ENCODE measurements around the gene COMMD1. TPM values are rescaled to one million over a fixed set of nuclear protein-coding genes. Genes with fewer than 3 reads are reported as not detected.

Gene COMMD1
- polyA plus RNA-seq, 1 donor from 2014 or later: 69.1 TPM

DNA sequence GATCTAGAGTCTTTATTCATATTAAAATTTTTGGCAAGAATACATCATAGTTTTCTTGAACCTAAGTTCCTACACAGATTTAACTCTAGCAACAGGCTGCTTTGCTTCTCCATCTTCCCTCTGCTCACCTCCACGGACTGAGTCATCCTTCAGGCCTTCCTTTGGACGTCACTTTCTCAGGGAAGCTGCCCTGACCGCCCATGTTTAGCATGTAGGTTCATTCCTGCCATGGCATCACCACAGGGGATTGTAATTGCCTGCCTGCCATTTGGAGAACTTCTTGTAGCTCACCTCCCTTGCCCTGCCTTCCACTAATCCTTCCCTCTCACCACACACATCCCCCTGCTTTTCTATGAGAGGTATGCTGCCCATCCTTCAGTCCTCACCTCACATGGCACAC lies 246.5 kb downstream of the COMMD1 start:
- Histone ChIP-seq H2AFZ (ENCODE audit: low read depth, low read length) (no peak overlapping the region), H4K20me1 (ENCODE audit: insufficient read depth) (no peaks in the 10 kb centered on the region), H3K27ac (ENCODE audit: low read length) (no peak overlapping the region), H3K4me2 (ENCODE audit: low read length) (no peak overlapping the region), H3K27me3 (ENCODE audit: insufficient read depth, low read depth, low read length) (no peaks in the 10 kb centered on the region), H3K79me2 (replicated peaks; ENCODE audit: insufficient read depth, low read length) (no peaks in the 10 kb centered on the region), H3K9me3 (ENCODE audit: low read length) (peaks cover 4% of the 10 kb centered on the region), H3K9me2 (ENCODE audit: insufficient read depth, low read length) (no peaks in the 10 kb centered on the region), H3F3A (ENCODE audit: insufficient read depth, low read length, poor library complexity, severe bottlenecking) (no peaks in the 10 kb centered on the region), H3K9ac (ENCODE audit: low read length) (no peak overlapping the region), H3K4me3 (ENCODE audit: low read length) (no peak overlapping the region), H3K36me3 (ENCODE audit: insufficient read depth, low read length) (no peaks in the 10 kb centered on the region)
- TF ChIP-seq TAF1 (IDR thresholded peaks at IDR 0.05; ENCODE audit: low read depth) (no peak), SMC3 (conservative IDR thresholded peaks at IDR 0.05; ENCODE audit: poor library complexity) (no peak), POLR2AphosphoS5 (IDR thresholded peaks at IDR 0.05) (no peak)
- TF ChIP-seq, protein P1, sequence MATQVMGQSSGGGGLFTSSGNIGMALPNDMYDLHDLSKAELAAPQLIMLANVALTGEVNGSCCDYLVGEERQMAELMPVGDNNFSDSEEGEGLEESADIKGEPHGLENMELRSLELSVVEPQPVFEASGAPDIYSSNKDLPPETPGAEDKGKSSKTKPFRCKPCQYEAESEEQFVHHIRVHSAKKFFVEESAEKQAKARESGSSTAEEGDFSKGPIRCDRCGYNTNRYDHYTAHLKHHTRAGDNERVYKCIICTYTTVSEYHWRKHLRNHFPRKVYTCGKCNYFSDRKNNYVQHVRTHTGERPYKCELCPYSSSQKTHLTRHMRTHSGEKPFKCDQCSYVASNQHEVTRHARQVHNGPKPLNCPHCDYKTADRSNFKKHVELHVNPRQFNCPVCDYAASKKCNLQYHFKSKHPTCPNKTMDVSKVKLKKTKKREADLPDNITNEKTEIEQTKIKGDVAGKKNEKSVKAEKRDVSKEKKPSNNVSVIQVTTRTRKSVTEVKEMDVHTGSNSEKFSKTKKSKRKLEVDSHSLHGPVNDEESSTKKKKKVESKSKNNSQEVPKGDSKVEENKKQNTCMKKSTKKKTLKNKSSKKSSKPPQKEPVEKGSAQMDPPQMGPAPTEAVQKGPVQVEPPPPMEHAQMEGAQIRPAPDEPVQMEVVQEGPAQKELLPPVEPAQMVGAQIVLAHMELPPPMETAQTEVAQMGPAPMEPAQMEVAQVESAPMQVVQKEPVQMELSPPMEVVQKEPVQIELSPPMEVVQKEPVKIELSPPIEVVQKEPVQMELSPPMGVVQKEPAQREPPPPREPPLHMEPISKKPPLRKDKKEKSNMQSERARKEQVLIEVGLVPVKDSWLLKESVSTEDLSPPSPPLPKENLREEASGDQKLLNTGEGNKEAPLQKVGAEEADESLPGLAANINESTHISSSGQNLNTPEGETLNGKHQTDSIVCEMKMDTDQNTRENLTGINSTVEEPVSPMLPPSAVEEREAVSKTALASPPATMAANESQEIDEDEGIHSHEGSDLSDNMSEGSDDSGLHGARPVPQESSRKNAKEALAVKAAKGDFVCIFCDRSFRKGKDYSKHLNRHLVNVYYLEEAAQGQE (IDR thresholded peaks at IDR 0.05; ENCODE audit: borderline replicate concordance): no peak

- Histone ChIP-seq H3F3A (ENCODE audit: insufficient read depth, low read length, poor library complexity, severe bottlenecking) (no peaks in the 10 kb centered on the region), H3K27ac (ENCODE audit: low read length) (no peak overlapping the region), H3K36me3 (ENCODE audit: insufficient read depth, low read length) (no peaks in the 10 kb centered on the region), H3K27me3 (ENCODE audit: insufficient read depth, low read depth, low read length) (no peaks in the 10 kb centered on the region), H3K9ac (ENCODE audit: low read length) (no peak overlapping the region), H3K4me2 (ENCODE audit: low read length) (no peak overlapping the region), H3K9me2 (ENCODE audit: insufficient read depth, low read length) (no peaks in the 10 kb centered on the region), H4K20me1 (ENCODE audit: insufficient read depth) (no peaks in the 10 kb centered on the region), H3K9me3 (ENCODE audit: low read length) (peaks cover 4% of the 10 kb centered on the region), H2AFZ (ENCODE audit: low read depth, low read length) (no peak overlapping the region), H3K4me3 (ENCODE audit: low read length) (no peak overlapping the region), H3K79me2 (replicated peaks; ENCODE audit: insufficient read depth, low read length) (no peaks in the 10 kb centered on the region)
- TF ChIP-seq MXI1 (conservative IDR thresholded peaks at IDR 0.05; ENCODE audit: poor library complexity, severe bottlenecking) (no peak), EZH2 (IDR thresholded peaks at IDR 0.05; ENCODE audit: borderline replicate concordance, insufficient read depth, low read length, poor library complexity, severe bottlenecking) (no peak), POLR2AphosphoS5 (IDR thresholded peaks at IDR 0.05) (no peak), RAD21 (conservative IDR thresholded peaks at IDR 0.05) (no peak), CTCF (IDR thresholded peaks at IDR 0.05; ENCODE audit: poor library complexity, severe bottlenecking) (no peak), TAF1 (IDR thresholded peaks at IDR 0.05; ENCODE audit: low read depth) (no peak), EP300 (conservative IDR thresholded peaks at IDR 0.05; ENCODE audit: poor library complexity, severe bottlenecking) (no peak), SMC3 (conservative IDR thresholded peaks at IDR 0.05; ENCODE audit: poor library complexity) (no peak)
- TF ChIP-seq, protein P1 (IDR thresholded peaks at IDR 0.05; ENCODE audit: borderline replicate concordance): no peak
Measured at GRCh38 chr2:62156861-62157496, 251.5 kb downstream of the COMMD1 start.
